Measurements from ENCODE around the gene MMP28.

The MMP28 gene

GRCh38 chr17:35774499-35774898 is 20.9 kb downstream of the MMP28 start:
- no peak overlapping the region for H2AFZ ChIP-seq (ENCODE audit: low read length)

GRCh38 chr17:35773679-35774425 is 21.6 kb downstream of the MMP28 start:
- TF ChIP-seq CTCF (IDR thresholded peaks at IDR 0.05; ENCODE audit: low read length) (no peak), EZH2 (IDR thresholded peaks at IDR 0.05; ENCODE audit: borderline replicate concordance, low read length) (no peak)

More at GRCh38 chr17:35774499-35774898, 20.9 kb downstream of the MMP28 start:
- Histone ChIP-seq H3K4me3 (ENCODE audit: low read depth, low read length, poor library complexity, severe bottlenecking) (no peak overlapping the region), H3K4me1 (ENCODE audit: insufficient read depth, low read length, severe bottlenecking) (no peaks in the 10 kb centered on the region), H3K27me3 (ENCODE audit: insufficient read depth, low read length) (0 out of 2 replicates have a peak, but pooled peaks cover 5% of the 10 kb centered on the region), H3F3A (ENCODE audit: insufficient read depth, low read length) (no peaks in the 10 kb centered on the region), H3K9me3 (ENCODE audit: low read length) (no peaks in the 10 kb centered on the region), H3K9ac (ENCODE audit: low read length) (no peak overlapping the region), H3K36me3 (ENCODE audit: insufficient read depth, low read length) (no peaks in the 10 kb centered on the region), H3K9me2 (ENCODE audit: low read depth, low read length) (no peaks in the 10 kb centered on the region), H4K20me1 (ENCODE audit: insufficient read depth, low read length) (no peaks in the 10 kb centered on the region), H3K79me2 (ENCODE audit: insufficient read depth, low read length) (no peaks in the 10 kb centered on the region), H3K4me2 (ENCODE audit: low read length) (no peak overlapping the region), H3K27ac (ENCODE audit: low read depth, low read length, poor library complexity, severe bottlenecking) (no peak overlapping the region)
- TF ChIP-seq EZH2 (IDR thresholded peaks at IDR 0.05; ENCODE audit: borderline replicate concordance, low read length) (no peak), CTCF (IDR thresholded peaks at IDR 0.05; ENCODE audit: low read length) (no peak)

GRCh38 chr17:35773129-35773528 is 22.3 kb downstream of the MMP28 start:
- Histone ChIP-seq H3K79me2 (ENCODE audit: insufficient read depth, low read length) (no peaks in the 10 kb centered on the region), H3K4me2 (ENCODE audit: low read length) (no peak overlapping the region), H2AFZ (ENCODE audit: low read length) (no peak overlapping the region), H3K9ac (ENCODE audit: low read length) (no peak overlapping the region), H3K27me3 (ENCODE audit: insufficient read depth, low read length) (0 out of 2 replicates have a peak, but pooled peaks cover 5% of the 10 kb centered on the region), H3K4me1 (ENCODE audit: insufficient read depth, low read length, severe bottlenecking) (no peaks in the 10 kb centered on the region), H3K36me3 (ENCODE audit: insufficient read depth, low read length) (no peaks in the 10 kb centered on the region), H4K20me1 (ENCODE audit: insufficient read depth, low read length) (no peaks in the 10 kb centered on the region), H3K4me3 (ENCODE audit: low read depth, low read length, poor library complexity, severe bottlenecking) (no peak overlapping the region), H3K9me2 (ENCODE audit: low read depth, low read length) (no peaks in the 10 kb centered on the region), H3F3A (ENCODE audit: insufficient read depth, low read length) (no peaks in the 10 kb centered on the region), H3K9me3 (ENCODE audit: low read length) (no peaks in the 10 kb centered on the region), H3K27ac (ENCODE audit: low read depth, low read length, poor library complexity, severe bottlenecking) (no peak overlapping the region)
- no peak for TF ChIP-seq CTCF (IDR thresholded peaks at IDR 0.05; ENCODE audit: low read length)
- no peak for TF ChIP-seq EZH2 (IDR thresholded peaks at IDR 0.05; ENCODE audit: borderline replicate concordance, low read length)

More at GRCh38 chr17:35773679-35774425, 21.6 kb downstream of the MMP28 start:
- H3K4me1 ChIP-seq (ENCODE audit: insufficient read depth, low read length, severe bottlenecking): no peaks in the 10 kb centered on the region
- H3K9me3 ChIP-seq (ENCODE audit: low read length): no peaks in the 10 kb centered on the region
- H3F3A ChIP-seq (ENCODE audit: insufficient read depth, low read length): no peaks in the 10 kb centered on the region
- H3K79me2 ChIP-seq (ENCODE audit: insufficient read depth, low read length): no peaks in the 10 kb centered on the region
- no peak overlapping the region for H3K4me3 ChIP-seq (ENCODE audit: low read depth, low read length, poor library complexity, severe bottlenecking)
- no peaks in the 10 kb centered on the region for H3K9me2 ChIP-seq (ENCODE audit: low read depth, low read length)
- no peak overlapping the region for H3K4me2 ChIP-seq (ENCODE audit: low read length)
- H3K27me3 ChIP-seq (ENCODE audit: insufficient read depth, low read length): 0 out of 2 replicates have a peak, but pooled peaks cover 5% of the 10 kb centered on the region
- H4K20me1 ChIP-seq (ENCODE audit: insufficient read depth, low read length): no peaks in the 10 kb centered on the region
- no peak overlapping the region for H2AFZ ChIP-seq (ENCODE audit: low read length)
- no peaks in the 10 kb centered on the region for H3K36me3 ChIP-seq (ENCODE audit: insufficient read depth, low read length)
- H3K9ac ChIP-seq (ENCODE audit: low read length): no peak overlapping the region
- H3K27ac ChIP-seq (ENCODE audit: low read depth, low read length, poor library complexity, severe bottlenecking): no peak overlapping the region
